HG02610 (cell line): Measurements from ENCODE around the gene BEND5.

Experiments used
- ATAC-seq: cut with Tn5 transposase; IDR thresholded peaks from one replicate; pipeline ENCODE4 v1.9.1; 2021; ENCODE audit warnings: mild to moderate bottlenecking, moderate library complexity; ENCODE audit not compliant: unreplicated experiment

BEND5 gene

GRCh38 chr1:48726139-48726538 lies 50.6 kb downstream of the BEND5 start:
- ATAC-seq = no peak

GRCh38 chr1:48725341-48726046 lies 51.2 kb downstream of the BEND5 start:
- ATAC-seq = no peak

GRCh38 chr1:48720929-48721328 lies 55.8 kb downstream of the BEND5 start:
- no peak for ATAC-seq

- ATAC-seq = no peak
These were observed 58.0 kb downstream of the BEND5 start for GRCh38 chr1:48718705-48719104.

- no peak for ATAC-seq
These were observed 58.5 kb downstream of the BEND5 start for GRCh38 chr1:48718116-48718630.

- no peak for ATAC-seq
These were observed 59.6 kb downstream of the BEND5 start for GRCh38 chr1:48717082-48717481.

- ATAC-seq = no peak
These were observed 60.8 kb downstream of the BEND5 start for GRCh38 chr1:48715921-48716320.

GRCh38 chr1:48710915-48711314 lies 65.8 kb downstream of the BEND5 start:
- no peak for ATAC-seq

- no peak for ATAC-seq
These were observed 66.4 kb downstream of the BEND5 start for GRCh38 chr1:48710318-48710717.

- ATAC-seq = no peak
These were observed 72.0 kb downstream of the BEND5 start for GRCh38 chr1:48704736-48705135.

GRCh38 chr1:48701445-48701844 lies 75.2 kb downstream of the BEND5 start:
- no peak for ATAC-seq

GRCh38 chr1:48697066-48697707 lies 79.5 kb downstream of the BEND5 start:
- no peak for ATAC-seq

- ATAC-seq = no peak
These were observed 81.5 kb downstream of the BEND5 start for GRCh38 chr1:48695161-48695560.

- no peak for ATAC-seq
These were observed 82.9 kb downstream of the BEND5 start for GRCh38 chr1:48693674-48694320.

GRCh38 chr1:48693180-48693579 lies 83.5 kb downstream of the BEND5 start:
- ATAC-seq = no peak

- ATAC-seq = no peak
These were observed 84.5 kb downstream of the BEND5 start for GRCh38 chr1:48692235-48692634.

- peak; percentile 95 for ATAC-seq
These were observed 85.2 kb downstream of the BEND5 start for GRCh38 chr1:48691429-48692001.

- peak; percentile 45 for ATAC-seq
These were observed 88.5 kb downstream of the BEND5 start for GRCh38 chr1:48688102-48688760.

GRCh38 chr1:48687282-48688045 lies 89.2 kb downstream of the BEND5 start:
- ATAC-seq = no peak

GRCh38 chr1:48686159-48686558 lies 90.5 kb downstream of the BEND5 start:
- no peak for ATAC-seq
